T47D (cell line): ENCODE data around the gene PTPRT.

Source experiments
- DNase-seq, 2 experiments: peaks; one replicate each; pipeline versions ENCODE4 v3.0.0 to v3.0.0-alpha.2; 2011 to 2012; ENCODE audit warnings: low read depth in 1 of 2, low spot score in 1 of 2
- JUND ChIP-seq: IDR thresholded peaks from 2 replicates; pipeline ENCODE4 v1.6.1; 2012; ENCODE audit warnings: low read depth
- in situ Hi-C: cut with HindIII; loops from 2 replicates; pipeline ENCODE4 v1.10.0; 2016; ENCODE audit warnings: low sequenced_read_pairs, low pct_unique_long_range_greater_than_20kb

Gene PTPRT

GRCh38 chr20:42807876-42808275, 381.8 kb downstream of the PTPRT start:
- in situ Hi-C loops = no loop called here
- TF ChIP-seq JUND = no peak
- no peak for DNase-seq

- no peak for DNase-seq
- no peak for TF ChIP-seq JUND
- in situ Hi-C loops = no loop called here
Observed at GRCh38 chr20:42795111-42795695, 394.5 kb downstream of the PTPRT start.

GRCh38 chr20:42792052-42792451, 397.7 kb downstream of the PTPRT start:
- TF ChIP-seq JUND = no peak
- no peak for DNase-seq
- in situ Hi-C loops = no loop called here

- TF ChIP-seq JUND = no peak
- in situ Hi-C loops = no loop called here
- DNase-seq = no peak
Observed at GRCh38 chr20:42790111-42790510, 399.6 kb downstream of the PTPRT start.

- in situ Hi-C loops = no loop called here
- no peak for DNase-seq
- no peak for TF ChIP-seq JUND
Observed at GRCh38 chr20:42788707-42789106, 401.0 kb downstream of the PTPRT start.

- no peak for DNase-seq
- TF ChIP-seq JUND = no peak
- in situ Hi-C loops = no loop called here
Observed at GRCh38 chr20:42785041-42785440, 404.7 kb downstream of the PTPRT start.

GRCh38 chr20:42779216-42779615, 410.5 kb downstream of the PTPRT start:
- in situ Hi-C loops = no loop called here
- TF ChIP-seq JUND = no peak
- no peak for DNase-seq

GRCh38 chr20:42775866-42776265, 413.8 kb downstream of the PTPRT start:
- no peak for TF ChIP-seq JUND
- in situ Hi-C loops = no loop called here
- no peak for DNase-seq

- no peak for TF ChIP-seq JUND
- in situ Hi-C loops = no loop called here
- peak in 1 of 2 experiments; percentile 43 for DNase-seq
Observed at GRCh38 chr20:42775037-42775436, 414.7 kb downstream of the PTPRT start.

GRCh38 chr20:42763015-42763414, 426.7 kb downstream of the PTPRT start:
- DNase-seq = no peak
- TF ChIP-seq JUND = no peak
- in situ Hi-C loops = no loop called here

- in situ Hi-C loops = no loop called here
- DNase-seq = no peak
- no peak for TF ChIP-seq JUND
Observed at GRCh38 chr20:42756991-42757390, 432.7 kb downstream of the PTPRT start.

GRCh38 chr20:42754706-42755105, 435.0 kb downstream of the PTPRT start:
- no peak for TF ChIP-seq JUND
- in situ Hi-C loops = no loop called here
- DNase-seq = no peak

GRCh38 chr20:42752620-42753019, 437.1 kb downstream of the PTPRT start:
- DNase-seq = no peak
- in situ Hi-C loops = no loop called here
- no peak for TF ChIP-seq JUND

GRCh38 chr20:42749556-42749955, 440.1 kb downstream of the PTPRT start:
- in situ Hi-C loops = no loop called here
- no peak for TF ChIP-seq JUND
- DNase-seq = no peak
